GM19467 (cell line): ENCODE measurements around the gene TMEM143.
A peak's percentile ranks its signal among the peaks of the same experiment; 100 is the strongest.
"Not testable (repeated sequence)": the region's sequence is repeated elsewhere in the genome, so short reads cannot be mapped to it uniquely, and the experiment has no call there.

ENCODE experiments used
- ATAC-seq: cut with Tn5 transposase; IDR thresholded peaks from one replicate; pipeline ENCODE4 v1.9.1; 2021; ENCODE audit warnings: mild to moderate bottlenecking, moderate library complexity; ENCODE audit not compliant: unreplicated experiment

Gene TMEM143

DNA sequence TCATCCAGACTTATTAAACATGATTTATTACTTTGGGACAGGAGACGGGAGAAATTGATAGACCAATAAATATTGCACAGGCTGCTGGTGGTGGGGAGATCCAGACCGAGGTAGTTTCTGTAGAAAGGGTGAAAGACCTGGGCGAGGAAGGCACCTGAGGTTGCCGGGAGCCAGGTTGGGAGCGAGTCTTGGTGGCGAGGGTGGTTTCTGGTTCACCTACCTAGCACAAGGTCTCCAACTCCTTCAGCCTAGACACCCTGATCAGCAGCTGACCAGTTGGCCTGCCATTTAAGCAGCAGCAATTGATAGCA lies 31.4 kb downstream of the TMEM143 start:
- no peak for ATAC-seq

DNA sequence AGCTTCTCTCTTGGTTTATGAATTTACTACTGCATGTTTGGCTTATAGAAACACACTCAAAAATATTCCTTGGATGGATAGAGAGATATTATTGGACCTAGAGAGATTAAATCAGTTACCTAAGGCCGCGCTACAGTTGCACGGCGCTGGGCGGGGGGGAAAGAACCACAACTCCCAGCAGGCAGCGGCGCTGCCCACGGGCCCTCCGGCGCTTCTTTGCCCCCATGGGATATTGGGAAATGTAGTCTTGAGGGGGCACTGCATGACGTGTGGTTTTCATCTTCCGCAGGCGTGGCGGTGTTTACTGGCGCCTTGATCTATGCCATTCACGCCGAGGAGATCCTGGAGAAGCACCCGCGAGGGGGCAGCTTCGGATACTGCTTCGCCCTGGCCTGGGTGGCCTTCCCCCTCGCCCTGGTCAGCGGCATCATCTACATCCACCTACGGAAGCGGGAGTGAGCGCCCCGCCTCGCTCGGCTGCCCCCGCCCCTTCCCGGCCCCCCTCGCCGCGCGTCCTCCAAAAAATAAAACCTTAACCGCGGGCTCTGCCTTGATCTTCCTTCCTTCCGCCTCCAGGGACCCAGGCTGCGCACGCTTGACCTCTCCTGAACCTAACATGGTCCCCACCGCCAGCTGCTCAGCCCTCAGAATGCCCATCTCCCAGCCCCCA lies 33.6 kb downstream of the TMEM143 start:
- ATAC-seq, result peak; percentile 31

DNA sequence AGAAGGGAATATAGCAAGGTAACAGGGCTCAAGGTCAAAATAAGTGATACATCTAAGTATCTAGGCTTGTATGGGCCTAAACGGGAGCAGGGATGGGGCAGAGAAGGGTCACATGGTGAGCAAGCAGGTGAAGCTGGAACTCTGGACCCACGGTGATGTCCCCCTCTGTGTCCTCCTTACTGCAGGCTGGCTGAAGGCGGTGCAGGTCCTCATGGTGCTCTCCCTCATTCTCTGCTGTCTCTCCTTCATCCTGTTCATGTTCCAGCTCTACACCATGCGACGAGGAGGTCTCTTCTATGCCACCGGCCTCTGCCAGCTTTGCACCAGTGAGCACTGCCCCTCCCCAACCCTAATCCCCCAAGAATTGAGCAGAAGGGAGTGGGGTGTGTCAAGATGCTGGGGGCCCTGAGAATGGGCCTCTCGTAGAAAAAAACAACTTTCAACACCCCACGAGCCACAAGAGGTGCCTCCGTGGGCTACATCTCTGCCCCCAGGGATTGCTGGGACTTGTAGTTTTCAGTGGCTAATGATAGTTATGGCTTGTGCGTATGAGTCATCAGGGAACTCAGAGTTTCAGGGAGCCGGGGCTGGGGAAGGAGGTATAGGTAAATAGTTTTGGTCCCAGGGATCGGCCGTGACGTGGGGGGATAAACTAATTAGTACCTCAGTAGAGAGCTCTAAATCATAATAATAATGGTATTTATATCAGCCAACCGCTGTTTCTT lies 34.4 kb downstream of the TMEM143 start:
- no peak for ATAC-seq

DNA sequence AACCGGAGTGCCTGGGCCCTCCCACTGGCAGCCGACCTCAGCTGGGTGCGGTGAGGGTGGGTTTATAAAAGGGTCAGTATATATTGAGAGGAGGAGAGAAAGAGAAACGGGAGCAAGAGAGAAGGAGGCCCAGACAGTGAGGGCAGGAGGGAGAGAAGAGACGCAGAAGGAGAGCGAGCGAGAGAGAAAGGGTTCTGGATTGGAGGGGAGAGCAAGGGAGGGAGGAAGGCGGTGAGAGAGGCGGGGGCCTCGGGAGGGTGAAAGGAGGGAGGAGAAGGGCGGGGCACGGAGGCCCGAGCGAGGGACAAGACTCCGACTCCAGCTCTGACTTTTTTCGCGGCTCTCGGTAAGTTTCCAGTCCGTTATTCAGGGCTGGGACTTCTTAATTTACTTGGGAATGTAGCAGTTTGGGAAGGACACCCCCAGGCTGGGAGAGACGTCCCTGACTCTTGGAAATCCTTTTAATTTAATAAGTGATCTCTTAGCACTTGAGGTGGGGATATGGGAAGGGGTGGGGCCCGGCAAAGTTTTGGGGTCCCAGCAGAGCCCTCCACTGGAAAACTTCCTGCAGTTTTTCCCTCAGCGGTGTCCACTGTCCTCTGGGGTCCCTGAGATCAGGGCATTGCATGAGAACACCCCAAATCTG lies 38.4 kb downstream of the TMEM143 start, which contains the start of gene EMP3:
EMP3 (plus strand) TSS at position 288 of the 646 bp plus-strand sequence. CDS start 1,293 bp downstream, outside the sequence.
- no peak for ATAC-seq

DNA sequence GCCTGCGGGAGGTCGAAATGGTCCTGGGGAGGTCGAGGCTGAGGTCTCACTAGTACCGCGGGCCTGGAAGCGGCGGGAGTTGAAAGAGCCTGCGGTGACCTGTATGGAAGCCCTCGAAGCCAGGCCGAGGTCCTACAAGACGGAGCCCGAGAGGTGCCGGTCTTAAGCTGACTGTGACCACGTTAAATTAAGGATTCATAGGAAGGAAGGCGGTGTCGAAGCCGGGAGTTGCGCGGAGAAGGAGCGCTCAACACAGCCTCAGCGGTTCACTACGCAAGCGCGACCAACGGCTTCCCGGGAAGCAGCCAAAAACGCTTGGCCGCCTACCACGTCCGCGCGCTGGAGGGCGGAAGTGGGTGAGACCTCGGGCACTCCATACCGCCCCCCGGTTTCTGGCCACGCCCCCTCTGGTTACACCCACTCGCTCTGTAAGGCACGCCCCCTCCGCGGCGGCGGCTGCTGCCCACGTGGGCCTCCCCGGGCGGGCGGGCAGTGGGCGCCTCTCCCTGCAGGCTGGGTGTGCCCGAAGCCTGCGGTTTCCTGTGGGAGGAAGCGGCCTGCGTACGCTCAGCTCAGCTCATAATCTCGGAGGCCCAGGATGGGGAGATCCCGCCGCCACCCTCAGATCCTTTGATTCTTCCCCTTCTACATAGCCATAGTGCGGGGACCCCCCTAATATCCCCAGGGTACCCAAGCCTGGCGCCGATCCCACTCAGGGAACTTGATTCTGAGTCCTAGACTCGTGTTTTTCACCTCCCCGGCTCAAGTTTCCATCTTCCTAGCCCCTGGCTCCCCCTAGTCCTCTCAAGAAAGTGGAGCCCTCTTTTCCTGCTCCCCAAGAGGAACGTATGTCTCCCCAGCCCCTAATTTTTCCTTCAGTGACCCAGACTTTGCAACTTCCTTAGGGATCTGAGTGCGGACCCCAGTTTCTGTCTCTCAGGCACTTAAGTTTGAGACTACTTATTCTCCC lies 41.8 kb downstream of the TMEM143 start:
- ATAC-seq, result peak; percentile 60

DNA sequence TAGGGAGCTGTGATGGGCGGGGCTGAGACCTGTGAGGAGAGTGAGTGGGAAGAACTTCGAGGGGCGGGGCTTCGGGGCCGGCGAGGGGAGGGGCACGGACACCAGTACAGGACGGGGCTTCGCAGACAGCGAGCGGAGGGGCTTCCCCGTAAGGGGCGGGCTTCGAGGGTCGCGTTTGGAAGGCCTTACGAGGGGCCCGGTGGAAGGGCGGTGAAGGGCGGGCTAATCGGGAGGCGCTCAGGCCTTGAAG lies 42.4 kb downstream of the TMEM143 start:
- peak; percentile 46 for ATAC-seq

DNA sequence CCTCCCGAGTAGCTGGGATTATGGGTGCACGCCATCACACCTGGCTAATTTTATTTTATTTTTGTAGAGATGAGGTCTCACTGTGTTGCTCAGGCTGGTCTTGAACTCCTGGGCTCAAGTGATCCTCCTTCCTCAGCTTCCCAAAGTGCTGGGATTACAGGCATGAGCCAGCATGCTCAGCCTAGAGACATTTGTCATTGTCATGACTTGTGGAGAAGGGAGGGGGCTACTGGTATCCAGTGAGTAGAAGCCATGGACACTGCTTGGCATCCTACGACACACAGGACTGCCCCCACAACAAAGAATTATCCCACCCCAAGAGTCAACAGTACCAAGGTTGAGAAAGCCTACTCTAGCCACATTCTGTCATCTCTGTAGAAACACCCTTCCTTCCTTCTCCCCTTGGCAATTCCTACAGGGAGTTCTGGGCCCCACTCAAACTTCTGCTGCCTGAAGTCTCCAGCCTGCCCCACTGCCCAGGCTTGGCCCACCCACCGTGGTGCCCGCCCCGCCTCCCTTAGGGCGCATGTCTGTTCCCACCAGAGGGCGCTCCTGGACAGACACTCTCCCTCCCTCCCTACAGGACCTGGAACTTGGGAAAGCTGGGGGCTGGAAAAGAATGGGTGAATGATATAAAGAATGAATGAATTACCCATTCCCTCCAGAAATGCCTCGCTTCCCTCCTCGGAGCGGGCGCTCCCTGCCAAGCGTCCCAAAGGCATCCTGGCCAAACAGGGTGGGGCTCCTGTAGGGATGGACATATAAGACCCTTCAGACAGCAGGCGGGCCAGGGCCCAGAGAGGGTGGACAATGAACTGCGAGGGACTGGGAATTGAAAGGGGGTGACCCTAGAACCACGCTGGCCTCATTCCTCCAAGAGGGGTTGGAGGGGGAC lies 43.8 kb downstream of the TMEM143 start:
- no peak for ATAC-seq

DNA sequence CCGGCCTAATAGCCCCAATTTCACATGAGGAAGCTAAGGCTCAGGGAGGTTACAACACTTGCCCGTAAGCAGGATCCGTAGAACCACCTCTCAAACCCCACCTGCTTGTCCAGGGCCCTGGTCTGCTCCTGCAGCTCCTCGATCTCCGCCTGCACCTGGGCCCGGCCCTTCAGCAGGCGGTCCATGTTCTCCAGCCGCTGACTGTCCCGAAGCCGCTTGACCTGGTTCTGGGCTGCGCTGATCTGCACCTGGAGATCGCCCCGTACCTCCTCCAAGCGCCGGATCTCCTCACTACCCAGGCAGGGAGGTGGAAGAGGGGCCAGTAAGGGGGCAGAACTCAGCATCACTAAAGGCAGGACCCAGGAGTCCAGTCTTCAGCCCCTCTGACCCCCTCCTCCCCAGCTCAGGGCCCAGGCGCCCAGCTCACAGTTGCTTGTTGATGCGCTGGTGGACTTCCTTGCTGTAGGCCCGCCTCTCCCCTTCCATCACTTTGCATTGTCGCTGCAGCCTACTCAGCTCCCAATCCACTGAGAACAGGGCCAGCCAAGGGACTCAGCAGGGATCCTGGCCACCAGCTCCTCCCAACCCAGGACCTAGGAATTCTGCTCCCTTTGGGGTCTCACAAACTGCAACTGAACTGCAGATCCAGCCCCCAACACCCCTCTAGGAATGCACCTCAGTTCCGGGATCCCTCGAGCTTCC lies 45.3 kb downstream of the TMEM143 start:
- ATAC-seq, result no peak

DNA sequence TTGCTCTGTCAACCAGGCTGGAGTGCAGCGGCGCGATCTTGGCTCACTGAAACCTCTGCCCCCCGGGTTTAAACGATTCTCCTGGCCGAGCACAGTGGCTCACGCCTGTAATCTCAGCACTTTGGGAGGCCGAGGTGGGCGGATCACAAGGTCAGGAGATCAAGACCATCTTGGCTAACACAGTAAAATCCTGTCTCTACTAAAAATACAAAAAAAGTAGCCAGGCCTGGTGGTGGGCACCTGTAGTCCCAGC lies 46.1 kb downstream of the TMEM143 start:
- ATAC-seq, result not testable (repeated sequence)

DNA sequence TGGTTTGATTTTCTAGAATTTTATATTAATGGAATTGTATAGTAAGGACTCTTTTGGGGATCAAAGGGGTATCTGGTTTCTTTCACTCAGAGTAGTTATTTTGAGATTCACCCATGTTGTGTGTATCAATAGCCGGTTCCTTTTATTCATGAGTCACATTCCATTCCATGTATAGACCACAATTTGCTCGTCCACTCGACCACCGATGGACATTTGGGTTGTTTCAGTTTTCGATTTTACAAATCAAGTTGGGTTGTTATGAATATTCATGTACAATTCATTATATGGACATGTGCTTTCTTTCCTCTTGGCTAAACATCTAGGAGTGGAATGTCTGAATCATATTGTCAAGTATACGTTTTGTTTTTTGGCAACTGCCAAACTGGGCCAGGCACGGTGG lies 48.0 kb downstream of the TMEM143 start:
- ATAC-seq, result no peak

DNA sequence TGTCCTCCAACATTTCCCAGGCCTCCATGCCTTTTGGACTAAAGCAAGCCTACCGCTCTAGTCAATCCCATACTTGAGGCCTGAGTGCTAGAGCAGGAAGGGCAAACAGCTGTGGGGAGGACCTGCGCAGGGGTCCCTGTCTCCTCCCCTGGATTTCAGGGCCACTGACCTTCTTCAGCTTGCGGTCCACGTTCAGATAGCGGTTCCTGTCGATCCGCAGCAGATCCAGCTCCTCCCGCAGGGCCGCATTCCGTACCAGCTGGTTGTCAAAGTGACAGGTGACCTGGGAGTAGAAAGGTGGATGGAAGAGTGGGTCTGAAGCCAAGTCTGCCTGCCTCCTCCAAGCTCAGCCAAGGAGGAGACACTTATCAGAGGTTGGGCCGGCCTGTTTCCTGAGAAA lies 52.4 kb downstream of the TMEM143 start:
- ATAC-seq, result no peak

DNA sequence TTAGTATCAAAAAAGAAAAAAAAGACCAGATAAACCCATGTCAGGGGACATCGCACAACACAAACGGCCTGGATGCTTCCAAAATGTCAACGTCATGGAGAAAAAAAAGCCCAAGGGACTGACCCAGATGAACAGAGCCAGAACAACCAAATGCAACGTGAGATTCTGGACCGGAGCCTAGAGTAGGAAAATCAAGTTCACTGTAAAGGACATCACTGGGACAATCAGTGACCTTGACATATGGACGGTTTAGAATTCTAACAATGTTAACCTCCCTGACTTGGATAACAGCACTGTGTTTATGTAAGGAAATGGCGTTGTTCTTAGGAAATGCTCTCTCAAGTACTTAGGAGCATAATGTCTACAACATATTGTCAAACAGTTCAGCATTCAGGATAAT lies 53.5 kb downstream of the TMEM143 start:
- ATAC-seq, result no peak

DNA sequence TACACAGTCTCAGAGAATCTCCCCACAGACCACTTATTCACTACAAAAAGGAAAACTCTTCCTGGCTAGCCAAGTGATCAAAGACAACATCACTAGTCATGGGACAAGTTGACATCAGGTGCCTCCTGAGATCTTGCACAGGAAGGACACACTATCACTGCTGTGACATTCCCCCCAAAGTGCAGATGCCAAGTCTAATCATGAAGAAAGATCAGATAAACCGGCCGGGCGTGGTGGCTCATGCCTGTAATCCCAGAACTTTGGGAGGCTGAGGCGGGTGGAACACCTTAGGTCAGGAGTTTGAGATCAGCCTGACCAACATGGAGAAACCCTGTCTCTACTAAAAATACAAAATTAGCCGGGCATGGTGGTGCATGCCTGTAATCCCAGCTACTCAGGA lies 54.0 kb downstream of the TMEM143 start:
- ATAC-seq, result not testable (repeated sequence)

DNA sequence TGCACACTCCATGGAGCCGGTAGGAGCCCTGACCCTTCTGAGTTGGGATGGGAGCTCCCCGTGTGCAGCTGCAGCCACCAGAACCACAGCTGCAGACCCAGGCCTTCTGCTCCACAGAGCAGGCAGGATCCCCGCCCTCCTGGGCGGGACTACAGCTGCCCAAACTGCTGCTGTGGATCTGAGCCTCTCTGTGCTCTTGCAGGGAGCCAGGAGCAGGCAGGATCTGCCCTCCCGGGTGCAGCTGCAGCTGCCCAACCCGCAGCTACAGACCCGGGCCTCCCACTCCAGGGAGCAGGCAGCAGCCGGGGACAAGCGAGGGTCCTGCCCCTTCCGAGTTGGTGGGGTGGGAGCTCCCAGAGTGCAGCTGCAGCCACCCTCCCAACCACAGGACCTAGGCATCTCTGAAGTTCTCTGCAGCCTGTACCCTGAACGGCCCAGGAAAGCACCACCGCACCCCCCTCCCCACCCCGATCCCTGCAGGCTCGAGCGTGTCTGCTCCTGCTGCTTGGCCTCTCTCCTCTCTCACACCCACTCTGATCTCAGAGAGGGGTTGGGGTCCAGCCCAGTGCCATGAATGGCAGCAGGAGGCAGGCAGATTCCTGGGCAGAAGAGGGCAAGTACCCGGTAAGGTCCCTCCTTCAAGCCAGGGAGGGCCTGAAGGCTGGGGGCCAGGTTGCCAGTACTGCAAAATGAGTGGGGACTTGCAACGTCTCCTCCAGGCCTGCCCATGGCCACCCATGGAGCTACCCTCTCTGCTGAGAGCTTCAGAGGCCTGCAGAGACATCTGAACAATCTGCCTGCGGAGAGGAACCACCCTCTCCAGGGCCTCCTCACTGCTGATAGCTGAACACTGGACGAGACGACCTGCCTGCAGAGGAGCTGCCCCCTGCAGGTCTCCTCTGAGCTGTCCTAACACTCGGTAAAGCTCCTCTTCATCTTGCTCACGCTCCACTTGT lies 54.8 kb downstream of the TMEM143 start:
- no peak for ATAC-seq

DNA sequence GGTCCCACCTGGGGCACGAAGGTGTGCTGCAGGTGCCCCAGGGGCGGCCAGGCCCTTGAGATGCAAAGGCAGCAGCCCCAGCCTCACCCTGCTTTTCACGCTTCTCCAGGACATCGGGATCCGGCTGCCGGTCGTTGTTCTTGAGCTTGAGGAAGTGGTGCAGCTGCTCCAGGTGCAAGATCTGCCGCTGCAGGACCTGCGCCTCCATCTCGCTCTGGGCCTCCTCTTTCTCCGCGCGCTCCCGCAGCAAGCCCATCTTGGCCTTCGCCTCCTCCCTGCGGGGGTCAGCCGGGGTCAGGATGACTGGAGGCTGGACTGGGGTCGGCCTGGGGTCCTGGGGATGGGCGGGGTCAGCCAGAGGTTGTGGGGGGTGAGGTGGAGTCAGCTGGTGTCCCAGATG lies 59.9 kb downstream of the TMEM143 start:
- ATAC-seq, result no peak

DNA sequence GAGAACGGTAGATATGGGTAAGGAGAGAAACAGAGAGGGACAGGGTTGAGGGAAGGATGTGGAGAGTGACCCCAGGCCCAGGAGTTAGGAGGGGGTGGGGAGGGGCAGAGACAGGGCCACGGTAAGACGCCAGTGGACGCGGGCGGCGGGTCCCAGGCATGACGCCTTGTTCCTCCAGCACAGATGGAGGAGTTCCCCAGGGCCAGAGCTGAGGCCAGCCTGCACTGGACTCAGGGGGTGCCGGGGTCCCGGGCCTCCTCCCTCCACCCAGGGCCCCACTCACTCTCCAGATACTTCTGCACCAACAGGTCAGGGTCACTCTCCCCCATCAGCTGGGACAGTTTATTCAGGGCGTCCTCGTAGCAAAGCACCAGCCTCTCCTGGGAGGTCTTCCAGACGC lies 60.4 kb downstream of the TMEM143 start:
- no peak for ATAC-seq

DNA sequence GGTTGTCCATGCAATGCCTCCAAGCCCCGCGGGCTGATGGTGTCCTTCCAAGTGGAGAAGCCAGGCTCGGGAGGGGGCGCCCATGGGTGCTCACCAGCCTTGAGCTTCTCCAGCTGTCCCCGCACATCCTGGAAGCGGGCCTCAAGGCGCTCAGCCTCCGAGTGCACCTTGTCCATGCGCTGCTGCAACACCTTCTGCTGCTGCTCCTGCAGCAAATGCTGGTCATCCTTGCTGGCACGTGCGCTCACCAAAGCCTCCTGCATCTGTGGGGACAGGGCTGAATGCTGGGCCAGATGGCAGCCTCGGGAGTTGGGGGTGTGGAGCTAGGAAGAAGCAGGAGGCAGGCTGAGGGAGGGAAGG lies 61.2 kb downstream of the TMEM143 start:
- ATAC-seq, result no peak

DNA sequence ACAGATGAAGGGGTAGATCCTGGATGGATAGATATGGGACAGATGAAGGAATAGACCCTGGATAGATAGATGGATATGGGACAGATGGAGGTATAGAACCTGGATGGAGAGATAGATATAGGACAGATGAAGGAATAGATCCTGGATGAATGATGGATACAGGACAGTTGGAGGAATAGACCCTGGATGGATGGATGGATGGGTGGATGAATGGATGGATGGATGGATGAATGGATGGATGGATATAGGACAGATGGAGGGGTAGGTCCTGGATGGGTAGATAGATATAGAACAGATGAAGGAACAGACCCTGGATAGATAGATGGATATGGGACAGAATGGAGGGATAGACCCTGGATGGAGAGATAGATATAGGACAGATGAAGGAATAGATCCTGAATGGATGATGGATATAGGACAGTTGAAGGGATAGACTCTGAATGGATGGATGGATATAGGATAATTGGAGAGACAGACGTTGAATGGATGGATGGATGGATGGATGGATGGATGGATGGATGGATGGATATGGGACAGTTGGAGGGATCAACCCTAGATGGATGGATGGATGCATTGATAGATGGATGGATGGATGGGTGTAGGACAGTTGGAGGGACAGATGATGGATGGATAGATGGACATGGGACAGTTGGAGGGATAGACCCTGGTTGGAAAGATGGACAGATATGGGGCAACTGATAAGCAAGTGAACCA lies 61.7 kb downstream of the TMEM143 start:
- no peak for ATAC-seq
